Pancreas (tissue), 10 donors: Measurements from ENCODE around the gene CCDC71. TPM values are rescaled to one million over a fixed set of nuclear protein-coding genes. Genes with fewer than 3 reads are reported as not detected.

Source experiments
- ATAC-seq, 4 donors: fragments of 200-7000 bp; cut with Tn5 transposase; one replicate each; pipeline versions ENCODE4 v1.8.0 to v1.9.1; 2020; ENCODE audit warnings: mild to moderate bottlenecking in 4 of 4, moderate library complexity in 4 of 4
- DNase-seq, 6 donors: peaks; one replicate each; pipeline ENCODE4 v3.0.0-alpha.2; 2020
- FAIRE-seq: peaks from 2 replicates; lab custom pipeline; 2012; peaks lifted over from hg19 to GRCh38; lab: Jason Lieb, UNC
- H3K27ac ChIP-seq, 4 donors: fragments of 200-600 bp; sonication (generic); 1 replicate in 3 of 4; 2 replicates in 1 of 4; pipeline versions ENCODE4 v1.5.0 to v1.8.0; 2020
- H3K27me3 ChIP-seq, 4 donors: fragments of 200-600 bp; one replicate each; pipeline ENCODE4 v1.8.0; 2021
- H3K36me3 ChIP-seq, 3 donors: fragments of 200-600 bp; sonication (generic) in 1 of 3; one replicate each; pipeline versions ENCODE4 v1.5.0 to v1.8.0; 2020 to 2021
- H3K4me1 ChIP-seq, 3 donors: fragments of 200-600 bp; one replicate each; pipeline ENCODE4 v1.8.0; 2021
- H3K4me3 ChIP-seq, 4 donors: fragments of 200-600 bp; sonication (generic) in 2 of 4; one replicate each; pipeline versions ENCODE4 v1.5.0 to v1.8.0; 2020 to 2021
- H3K9me3 ChIP-seq, 4 donors: fragments of 200-600 bp; one replicate each; pipeline ENCODE4 v1.8.0; 2021
- WGBS, 2 donors: extraction: QIAGEN DNeasy Blood & Tissue Kit; methylation state at CpG; one replicate each; pipeline ENCODE4 v1.1.7; 2013; 5-methylcytosine and 5-hydroxymethylcytosine counted together
- intact Hi-C, 3 donors: fragments of 100-400 bp; cut with DNase I; formaldehyde crosslinking; loops; one replicate each; pipeline versions ENCODE4 v1.11.1 to v1.14.2; 2022
- polyA plus RNA-seq, 2 donors: library from polyadenylated mRNA; stranded (reverse); fragments of 200-250 nt; gene quantifications; one replicate each; pipeline ENCODE4 v1.2.3, GENCODE V29; 2013
- total RNA-seq, 6 donors: library from RNA; stranded (reverse); fragmentation: NEBNext Ultra II Directional in 4 of 6; extraction: Animal tissue kit (Norgen Biotek cat#: 25700) in 4 of 6; gene quantifications; one replicate each; pipeline versions ENCODE4 v1.2.1 to v1.2.4, GENCODE V29; 2021 to 2023
- TF ChIP-seq, protein P1 (sequence below), 4 donors: fragments of 200-600 bp; sonication (generic) in 3 of 4; IDR thresholded peaks; one replicate each; pipeline versions ENCODE4 v1.5.0 to v1.8.0; 2021; ENCODE audit warnings: antibody characterized with exemption in 4 of 4
- donor health status: healthy with polysubstance abuse.
- donor health status: DM: no; HTN: no; CAD: no; lungs with moderate emphysema.
- donor health status: DM: no; HTN: no; CAD: no.
- donor health status: control.
- donor health status: control.
- donor health status: Bipolar disorder and iron deficiency.
- donor health status: DM: yes; HTN: yes; CAD: no.
- donor health status: DM: no; HTN: no; CAD: no.
- donor health status: DM: no; HTN: no; CAD: no.
- donor health status: DM: yes; HTN: yes; CAD: no.

Gene CCDC71
- total and polyA plus RNA-seq, 8 donors: 5.9 to 11.0 (median 8.3) TPM

GRCh38 chr3:49133226-49133951 lies 32.7 kb downstream of the CCDC71 start:
- peak overlapping the region; percentile 40 to 74 (median 70) for H3K27ac ChIP-seq
- peak overlapping the region; percentile 25 to 60 (median 46) for H3K4me3 ChIP-seq
- no peaks in the 10 kb centered on the region for H3K9me3 ChIP-seq
- H3K36me3 ChIP-seq: no peaks in the 10 kb centered on the region
- peaks cover 0 to 9% (median 7%) of the 10 kb centered on the region in 3 donors for H3K4me1 ChIP-seq
- intact Hi-C loops: no loop called here
- no peak for FAIRE-seq
- DNase-seq: peak; percentile 78 to 91 (median 84)
- 1 to 2% methylated on average over 24 to 30 of the region's 30 CpGs for WGBS, 2 donors
- TF ChIP-seq, protein P1, sequence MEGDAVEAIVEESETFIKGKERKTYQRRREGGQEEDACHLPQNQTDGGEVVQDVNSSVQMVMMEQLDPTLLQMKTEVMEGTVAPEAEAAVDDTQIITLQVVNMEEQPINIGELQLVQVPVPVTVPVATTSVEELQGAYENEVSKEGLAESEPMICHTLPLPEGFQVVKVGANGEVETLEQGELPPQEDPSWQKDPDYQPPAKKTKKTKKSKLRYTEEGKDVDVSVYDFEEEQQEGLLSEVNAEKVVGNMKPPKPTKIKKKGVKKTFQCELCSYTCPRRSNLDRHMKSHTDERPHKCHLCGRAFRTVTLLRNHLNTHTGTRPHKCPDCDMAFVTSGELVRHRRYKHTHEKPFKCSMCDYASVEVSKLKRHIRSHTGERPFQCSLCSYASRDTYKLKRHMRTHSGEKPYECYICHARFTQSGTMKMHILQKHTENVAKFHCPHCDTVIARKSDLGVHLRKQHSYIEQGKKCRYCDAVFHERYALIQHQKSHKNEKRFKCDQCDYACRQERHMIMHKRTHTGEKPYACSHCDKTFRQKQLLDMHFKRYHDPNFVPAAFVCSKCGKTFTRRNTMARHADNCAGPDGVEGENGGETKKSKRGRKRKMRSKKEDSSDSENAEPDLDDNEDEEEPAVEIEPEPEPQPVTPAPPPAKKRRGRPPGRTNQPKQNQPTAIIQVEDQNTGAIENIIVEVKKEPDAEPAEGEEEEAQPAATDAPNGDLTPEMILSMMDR (IDR thresholded peaks at IDR 0.05): no peak
- H3K27me3 ChIP-seq: no peaks in the 10 kb centered on the region
- ATAC-seq: peak; percentile 91 to 96 (median 92)

GRCh38 chr3:49132437-49133225 lies 33.5 kb downstream of the CCDC71 start, which contains the start of gene LAMB2:
Gene LAMB2 (minus strand): TSS chr3:49133050. CDS start chr3:49132867, 183 bp downstream.
- DNase-seq (peak in 5 of 6 donors; percentile 63 to 82 (median 71)), FAIRE-seq (no peak), ATAC-seq (peak; percentile 88 to 94 (median 90))
- H3K4me1 ChIP-seq: peaks cover 0 to 9% (median 7%) of the 10 kb centered on the region in 3 donors
- TF ChIP-seq, protein P1 (IDR thresholded peaks at IDR 0.05): no peak
- WGBS, 2 donors: 3 to 4% methylated on average over 27 to 28 of the region's 28 CpGs
- intact Hi-C loops: no loop called here
- H3K27me3 ChIP-seq: no peaks in the 10 kb centered on the region
- H3K9me3 ChIP-seq: no peaks in the 10 kb centered on the region
- H3K36me3 ChIP-seq: no peaks in the 10 kb centered on the region
- H3K27ac ChIP-seq: peak within 1 kb of the TSS; percentile 40 to 74 (median 70)
- peak within 1 kb of the TSS; percentile 25 to 60 (median 46) for H3K4me3 ChIP-seq

DNA sequence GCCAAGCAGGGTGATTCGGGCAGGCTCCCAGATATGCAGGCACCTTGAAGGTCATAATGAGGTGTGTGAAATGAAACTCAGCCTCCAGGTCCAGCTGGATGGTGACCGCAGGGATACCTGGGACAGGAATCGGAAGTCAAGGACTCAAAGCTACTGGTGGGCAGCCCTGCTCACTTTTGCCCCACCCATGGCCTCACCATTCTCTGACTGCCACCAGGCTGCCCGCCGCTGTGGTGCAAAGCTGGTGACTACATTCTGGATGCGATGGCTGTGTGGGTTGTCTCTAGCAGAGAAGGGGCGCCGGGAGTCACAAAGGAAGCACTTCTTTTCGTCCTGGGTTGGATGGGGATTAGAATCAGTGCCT lies 34.1 kb downstream of the CCDC71 start:
- Histone ChIP-seq H3K27ac (peak overlapping the region; percentile 40 to 74 (median 70)), H3K36me3 (no peaks in the 10 kb centered on the region), H3K9me3 (no peaks in the 10 kb centered on the region), H3K4me1 (peaks cover 0 to 9% (median 7%) of the 10 kb centered on the region in 3 donors), H3K27me3 (no peaks in the 10 kb centered on the region), H3K4me3 (peak overlapping the region; percentile 25 to 60 (median 46))
- ATAC-seq (no peak), FAIRE-seq (no peak), DNase-seq (no peak)
- intact Hi-C loops: no loop called here
- TF ChIP-seq, protein P1 (IDR thresholded peaks at IDR 0.05): no peak
- 23 to 25% methylated on average over 9 of the region's 9 CpGs for WGBS, 2 donors

GRCh38 chr3:49131576-49131975 lies 34.6 kb downstream of the CCDC71 start:
- H3K4me3 ChIP-seq: peak overlapping the region in 3 of 4 donors; percentile 25 to 60 (median 54)
- no peak overlapping the region for H3K27ac ChIP-seq
- TF ChIP-seq, protein P1 (IDR thresholded peaks at IDR 0.05): no peak
- intact Hi-C loops: no loop called here
- H3K4me1 ChIP-seq: peaks cover 0 to 9% (median 7%) of the 10 kb centered on the region in 3 donors
- no peak for ATAC-seq
- no peaks in the 10 kb centered on the region for H3K9me3 ChIP-seq
- 86 to 90% methylated on average over 6 of the region's 6 CpGs for whole genome bisulfite sequencing, 2 donors
- no peaks in the 10 kb centered on the region for H3K36me3 ChIP-seq
- no peak for DNase-seq
- FAIRE-seq: no peak
- H3K27me3 ChIP-seq: no peaks in the 10 kb centered on the region
